Natural killer cell (primary cell): Measurements from ENCODE around the gene DENND5A. TPM values are rescaled to one million over a fixed set of nuclear protein-coding genes. Genes with fewer than 3 reads are reported as not detected.

Source experiments
- ATAC-seq, 3 donors: fragments of 150-1000 bp in 2 of 3; fragments of 200-7000 bp in 1 of 3; cut with Tn5 transposase; 1 replicate in 1 of 3; 2 replicates in 2 of 3; pipeline ENCODE4 v1.10.0; 2021; ENCODE audit warnings: mild to moderate bottlenecking in 2 of 3, moderate library complexity in 2 of 3
- DNase-seq, 2 donors: peaks; one replicate each; pipeline versions ENCODE4 v3.0.0 to v3.0.0-alpha.2; 2013 to 2021; ENCODE audit warnings: mixed read lengths in 1 of 2
- H3K27ac ChIP-seq: one replicate; pipeline ENCODE4 v1.5.1; 2013; ENCODE audit warnings: mild to moderate bottlenecking, low read length
- H3K27me3 ChIP-seq: one replicate; pipeline ENCODE4 v1.6.1; 2013; ENCODE audit warnings: low read length; ENCODE audit not compliant: control insufficient read depth, insufficient read depth
- H3K36me3 ChIP-seq: one replicate; pipeline ENCODE4 v1.6.1; 2013; ENCODE audit warnings: low read length; ENCODE audit not compliant: control insufficient read depth, insufficient read depth
- H3K4me1 ChIP-seq: one replicate; pipeline ENCODE4 v1.6.1; 2013; ENCODE audit warnings: low read length; ENCODE audit not compliant: control insufficient read depth, insufficient read depth
- H3K4me3 ChIP-seq: one replicate; pipeline ENCODE4 v1.5.1; 2013; ENCODE audit warnings: low read length
- H3K9me3 ChIP-seq: one replicate; pipeline ENCODE4 v1.6.1; 2013; ENCODE audit warnings: low read length; ENCODE audit not compliant: control insufficient read depth, insufficient read depth
- H3K27ac Mint-ChIP-seq, 2 donors: one replicate each; pipeline ENCODE4 v1.8.0; 2022; ENCODE audit warnings: mild to moderate bottlenecking in 2 of 2, mixed read lengths in 2 of 2, moderate library complexity in 1 of 2
- H3K27me3 Mint-ChIP-seq, 2 donors: one replicate each; pipeline ENCODE4 v1.8.0; 2022; ENCODE audit warnings: low read depth in 2 of 2, mixed read lengths in 2 of 2
- H3K36me3 Mint-ChIP-seq: one replicate; pipeline ENCODE4 v1.8.0; 2022; ENCODE audit warnings: mixed read lengths
- H3K4me1 Mint-ChIP-seq, 2 donors: one replicate each; pipeline ENCODE4 v1.8.0; 2022; ENCODE audit warnings: mixed read lengths in 2 of 2
- H3K4me3 Mint-ChIP-seq: one replicate; pipeline ENCODE4 v1.8.0; 2022; ENCODE audit warnings: mild to moderate bottlenecking, moderate library complexity, mixed read lengths
- H3K9me3 Mint-ChIP-seq, 2 donors: one replicate each; pipeline ENCODE4 v1.8.0; 2022; ENCODE audit warnings: mixed read lengths in 2 of 2
- CTCF ChIP-seq: fragments of 200-600 bp; IDR thresholded peaks from one replicate; pipeline ENCODE4 v1.8.0; 2022; ENCODE audit warnings: antibody characterized with exemption
- WGBS: methylation state at CpG from one replicate; pipeline ENCODE4 v1.1.7; 2013; ENCODE audit warnings: missing lambda C conversion rate; ENCODE audit not compliant: insufficient coverage; 5-methylcytosine and 5-hydroxymethylcytosine counted together
- intact Hi-C: fragments of 100-400 bp; cut with micrococcal nuclease; formaldehyde crosslinking; loops from one replicate; pipeline ENCODE4 v1.14.2; 2022
- total RNA-seq, 4 donors: library from RNA; stranded (reverse); fragments of 120-200 nt in 1 of 4; gene quantifications; one replicate each; pipeline versions ENCODE4 v1.2.3 to v1.2.4, GENCODE V29; 2013 to 2022

DENND5A gene
- total RNA-seq, 3 donors from 2014 or later (not counting 1 experiment from before 2014, with no cell fraction given) = 23.8 to 42.5 (median 38.7) TPM

GRCh38 chr11:9121469-9121796, 143.7 kb downstream of the DENND5A start:
- Mint-ChIP-seq H3K27ac (no peak overlapping the region), H3K4me3 (no peak overlapping the region), H3K9me3 (no peaks in the 10 kb centered on the region), H3K4me1 (no peaks in the 10 kb centered on the region), H3K27me3 (peaks cover 6 to 8% of the 10 kb centered on the region in 2 donors), H3K36me3 (no peaks in the 10 kb centered on the region)
- Histone ChIP-seq H3K4me1 (no peaks in the 10 kb centered on the region), H3K36me3 (no peaks in the 10 kb centered on the region), H3K27ac (no peak overlapping the region), H3K9me3 (no peaks in the 10 kb centered on the region), H3K27me3 (no peaks in the 10 kb centered on the region), H3K4me3 (no peak overlapping the region)
- 92% methylated on average over 2 of the region's 2 CpGs for WGBS
- no peak for DNase-seq
- no peak for TF ChIP-seq CTCF
- ATAC-seq = no peak
- intact Hi-C loops = no loop called here

- H3K4me1 Mint-ChIP-seq = no peaks in the 10 kb centered on the region
- DNase-seq = no peak
- H3K36me3 Mint-ChIP-seq = no peaks in the 10 kb centered on the region
- intact Hi-C loops = no loop called here
- H3K9me3 Mint-ChIP-seq = no peaks in the 10 kb centered on the region
- peaks cover 6 to 8% of the 10 kb centered on the region in 2 donors for H3K27me3 Mint-ChIP-seq
- no peak overlapping the region for H3K4me3 Mint-ChIP-seq
- H3K36me3 ChIP-seq = no peaks in the 10 kb centered on the region
- no peak for TF ChIP-seq CTCF
- no peak for ATAC-seq
- no peaks in the 10 kb centered on the region for H3K9me3 ChIP-seq
- no peak overlapping the region for H3K27ac ChIP-seq
- H3K4me1 ChIP-seq = no peaks in the 10 kb centered on the region
- no peak overlapping the region for H3K4me3 ChIP-seq
- no peak overlapping the region for H3K27ac Mint-ChIP-seq
- H3K27me3 ChIP-seq = no peaks in the 10 kb centered on the region
- WGBS = 82% methylated on average over 9 of the region's 9 CpGs
These were observed 144.3 kb downstream of the DENND5A start for GRCh38 chr11:9120664-9121468.

- DNase-seq = no peak
- Histone ChIP-seq H3K36me3 (no peaks in the 10 kb centered on the region), H3K9me3 (no peaks in the 10 kb centered on the region), H3K27me3 (no peaks in the 10 kb centered on the region), H3K4me1 (no peaks in the 10 kb centered on the region), H3K4me3 (no peak overlapping the region), H3K27ac (no peak overlapping the region)
- ATAC-seq = no peak
- H3K36me3 Mint-ChIP-seq = no peaks in the 10 kb centered on the region
- no peaks in the 10 kb centered on the region for H3K9me3 Mint-ChIP-seq
- peaks cover 5 to 6% of the 10 kb centered on the region in 2 donors for H3K27me3 Mint-ChIP-seq
- intact Hi-C loops = no loop called here
- no peak overlapping the region for H3K4me3 Mint-ChIP-seq
- 100% methylated on average over 1 of the region's 2 CpGs for WGBS
- H3K27ac Mint-ChIP-seq = no peak overlapping the region
- no peaks in the 10 kb centered on the region for H3K4me1 Mint-ChIP-seq
- no peak for TF ChIP-seq CTCF
These were observed 146.9 kb downstream of the DENND5A start for GRCh38 chr11:9118277-9118676.

- intact Hi-C loops = no loop called here
- no peak for ATAC-seq
- WGBS = 73% methylated on average over 1 of the region's 2 CpGs
These were observed 153.1 kb downstream of the DENND5A start for GRCh38 chr11:9112075-9112474.

More at GRCh38 chr11:9112075-9112474, 153.1 kb downstream of the DENND5A start:
- Histone ChIP-seq H3K27me3 (no peaks in the 10 kb centered on the region), H3K27ac (no peak overlapping the region), H3K4me3 (no peak overlapping the region), H3K36me3 (no peaks in the 10 kb centered on the region), H3K4me1 (no peaks in the 10 kb centered on the region), H3K9me3 (no peaks in the 10 kb centered on the region)
- Mint-ChIP-seq H3K27ac (no peak overlapping the region), H3K36me3 (no peaks in the 10 kb centered on the region), H3K4me1 (no peaks in the 10 kb centered on the region), H3K4me3 (no peak overlapping the region), H3K9me3 (peaks cover 0 to 2% of the 10 kb centered on the region in 2 donors), H3K27me3 (no peaks in the 10 kb centered on the region)
- TF ChIP-seq CTCF = no peak
- DNase-seq = no peak
